NCI-H2107 (cell line): Measurements from ENCODE around the gene TRIP11.

Experiments
- DNase-seq: peaks from one replicate; lab custom pipeline; 2025; lab: John Stamatoyannopoulos, UW

The TRIP11 gene

GRCh38 chr14:92009604-92010003 is 30.3 kb downstream of the TRIP11 start:
- DNase-seq: no peak

GRCh38 chr14:92005019-92005418 is 34.8 kb downstream of the TRIP11 start:
- no peak for DNase-seq

- DNase-seq: no peak
Measured at GRCh38 chr14:92004062-92004461, 35.8 kb downstream of the TRIP11 start.

- DNase-seq: no peak
Measured at GRCh38 chr14:91998667-91999570, 40.9 kb downstream of the TRIP11 start.

- no peak for DNase-seq
Measured at GRCh38 chr14:91997492-91997891, 42.4 kb downstream of the TRIP11 start.

- peak; percentile 45 for DNase-seq
Measured at GRCh38 chr14:91996948-91997371, 42.9 kb downstream of the TRIP11 start.

GRCh38 chr14:91987192-91987591 is 52.7 kb downstream of the TRIP11 start:
- no peak for DNase-seq

- DNase-seq: no peak
Measured at GRCh38 chr14:91985521-91986255, 54.2 kb downstream of the TRIP11 start.

- no peak for DNase-seq
Measured at GRCh38 chr14:91985008-91985407, 54.9 kb downstream of the TRIP11 start.

- DNase-seq: no peak
Measured at GRCh38 chr14:91983588-91983987, 56.3 kb downstream of the TRIP11 start.

- DNase-seq: no peak
Measured at GRCh38 chr14:91980157-91980556, 59.7 kb downstream of the TRIP11 start.

- no peak for DNase-seq
Measured at GRCh38 chr14:91977884-91978283, 62.0 kb downstream of the TRIP11 start.

- DNase-seq: no peak
Measured at GRCh38 chr14:91975763-91976162, 64.1 kb downstream of the TRIP11 start.

GRCh38 chr14:91971188-91971778 is 68.6 kb downstream of the TRIP11 start:
- no peak for DNase-seq

GRCh38 chr14:91968280-91968679 is 71.6 kb downstream of the TRIP11 start:
- DNase-seq: no peak

- DNase-seq: no peak
Measured at GRCh38 chr14:91964724-91965123, 75.1 kb downstream of the TRIP11 start.

- DNase-seq: no peak
Measured at GRCh38 chr14:91964011-91964410, 75.8 kb downstream of the TRIP11 start.

GRCh38 chr14:91963465-91963864 is 76.4 kb downstream of the TRIP11 start:
- no peak for DNase-seq

- no peak for DNase-seq
Measured at GRCh38 chr14:91961297-91962220, 78.3 kb downstream of the TRIP11 start.

GRCh38 chr14:91957876-91958313 is 82.0 kb downstream of the TRIP11 start:
- DNase-seq: no peak

- no peak for DNase-seq
Measured at GRCh38 chr14:91956616-91957015, 83.2 kb downstream of the TRIP11 start.

- no peak for DNase-seq
Measured at GRCh38 chr14:91955168-91955567, 84.7 kb downstream of the TRIP11 start.
